GM23248 (cell line): Measurements from ENCODE around the gene VEGFD. TPM values are rescaled to one million over a fixed set of nuclear protein-coding genes. Genes with fewer than 3 reads are reported as not detected.

ENCODE experiments used
- DNase-seq: peaks from one replicate; pipeline ENCODE4 v3.0.0-alpha.2; 2015
- H2AFZ ChIP-seq: fragments of 200-600 bp; sonication (generic); 2 replicates; pipeline ENCODE4 v1.6.1; 2016; ENCODE audit warnings: antibody characterized with exemption
- H3F3A ChIP-seq: fragments of 200-600 bp; sonication (generic); 2 replicates; pipeline ENCODE4 v1.6.1; 2016; ENCODE audit warnings: mild to moderate bottlenecking, antibody characterized with exemption, mixed run types; ENCODE audit not compliant: insufficient read depth
- H3K27ac ChIP-seq: fragments of 200-600 bp; sonication (generic); 2 replicates; pipeline ENCODE4 v1.5.1; 2016; ENCODE audit warnings: mild to moderate bottlenecking
- H3K27me3 ChIP-seq: fragments of 200-600 bp; sonication (generic); replicated peaks from 2 replicates; pipeline ENCODE4 v1.6.1; 2016; ENCODE audit warnings: mild to moderate bottlenecking; ENCODE audit not compliant: insufficient read depth
- H3K36me3 ChIP-seq: fragments of 200-600 bp; sonication (generic); 2 replicates; pipeline ENCODE4 v1.6.1; 2016; ENCODE audit warnings: low read depth, mild to moderate bottlenecking
- H3K4me1 ChIP-seq: fragments of 200-600 bp; sonication (generic); 2 replicates; pipeline ENCODE4 v1.6.1; 2016; ENCODE audit warnings: mild to moderate bottlenecking; ENCODE audit not compliant: insufficient read depth
- H3K4me2 ChIP-seq: fragments of 200-600 bp; sonication (generic); one replicate; pipeline ENCODE4 v1.6.1; 2016; ENCODE audit warnings: mild to moderate bottlenecking; ENCODE audit not compliant: unreplicated experiment
- H3K4me3 ChIP-seq: fragments of 200-600 bp; sonication (generic); 2 replicates; pipeline ENCODE4 v1.5.1; 2016; ENCODE audit warnings: mild to moderate bottlenecking
- H3K79me2 ChIP-seq: fragments of 200-600 bp; sonication (generic); 2 replicates; pipeline ENCODE4 v1.6.1; 2016; ENCODE audit warnings: mild to moderate bottlenecking; ENCODE audit not compliant: insufficient read depth
- H3K9ac ChIP-seq: fragments of 200-600 bp; sonication (generic); 2 replicates; pipeline ENCODE4 v1.6.1; 2016; ENCODE audit warnings: mild to moderate bottlenecking
- H3K9me2 ChIP-seq: fragments of 200-600 bp; sonication (generic); 2 replicates; pipeline ENCODE4 v1.6.1; 2016; ENCODE audit warnings: mixed run types, mild to moderate bottlenecking, moderate library complexity; ENCODE audit not compliant: insufficient read depth
- H3K9me3 ChIP-seq: fragments of 200-600 bp; sonication (generic); one replicate; pipeline ENCODE4 v1.6.1; 2017; ENCODE audit warnings: low read depth
- H4K20me1 ChIP-seq: fragments of 200-600 bp; sonication (generic); 2 replicates; pipeline ENCODE4 v1.6.0; 2016; ENCODE audit not compliant: insufficient read depth
- EZH2 ChIP-seq: fragments of 200-600 bp; sonication (generic); IDR thresholded peaks from 2 replicates; pipeline ENCODE4 v1.6.1; 2018; ENCODE audit warnings: antibody characterized with exemption, mild to moderate bottlenecking; ENCODE audit not compliant: insufficient read depth, poor library complexity, severe bottlenecking
- EZH2phosphoT487 ChIP-seq: fragments of 200-600 bp; sonication (generic); IDR thresholded peaks from 2 replicates; pipeline ENCODE4 v1.6.1; 2018; ENCODE audit warnings: antibody characterized with exemption, moderate library complexity, mild to moderate bottlenecking, low read depth; ENCODE audit not compliant: insufficient read depth
- WGBS, 2 experiments: methylation state at CpG; one replicate each; pipeline ENCODE4 v1.1.6; 2015 to 2017; ENCODE audit warnings: low lambda C conversion rate in 2 of 2, low coverage in 1 of 2; ENCODE audit errors: missing lambda C conversion rate in 2 of 2; 5-methylcytosine and 5-hydroxymethylcytosine counted together
- in situ Hi-C: fragments of 300-500 bp; cut with MboI; formaldehyde crosslinking; loops from 2 replicates; pipeline ENCODE4 v1.15.0; 2020
- polyA plus RNA-seq: library from polyadenylated mRNA; unstranded; fragments of >200 nt; fragmentation: Nextera tagmentation; extraction: Ambion mirVana; gene quantifications from 2 replicates; pipeline ENCODE4 v1.2.1, GENCODE V29; 2016
- total RNA-seq: library from RNA; depleted of rRNA; stranded (reverse); fragments of >200 nt; shearing (Covaris generic); gene quantifications from 2 replicates; pipeline ENCODE4 v1.2.3, GENCODE V29; 2014

VEGFD gene
- total and polyA plus RNA-seq, 2 experiments from 2014 or later = not detected

DNA sequence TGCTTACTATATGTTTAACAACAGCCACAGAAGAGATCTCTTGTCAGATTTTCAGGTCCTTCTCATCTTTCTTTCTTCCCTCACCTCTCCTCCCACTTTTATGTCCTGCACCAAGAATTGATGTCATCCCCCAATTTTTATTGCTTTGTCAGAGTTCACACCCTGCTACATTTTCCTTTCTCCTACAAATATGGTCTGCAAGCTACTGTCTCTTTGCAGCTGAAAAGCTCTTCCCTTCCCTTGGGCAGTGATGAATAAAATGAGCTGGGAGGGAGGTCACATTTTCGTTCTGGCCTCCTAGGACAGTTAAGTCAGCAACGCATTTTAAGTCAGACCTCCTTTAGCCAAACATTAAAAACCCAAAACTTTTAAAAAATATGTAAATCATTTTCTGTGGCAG lies 26.7 kb upstream of the VEGFD start:
- H4K20me1 ChIP-seq = no peaks in the 10 kb centered on the region
- in situ Hi-C loops = no loop called here
- H3K4me3 ChIP-seq = no peak overlapping the region
- 75 to 85% methylated on average over 2 of the region's 2 CpGs for WGBS, 2 experiments
- no peaks in the 10 kb centered on the region for H3K9me2 ChIP-seq
- no peaks in the 10 kb centered on the region for H3K4me1 ChIP-seq
- H3K79me2 ChIP-seq = no peaks in the 10 kb centered on the region
- no peak overlapping the region for H3K9ac ChIP-seq
- no peaks in the 10 kb centered on the region for H3K9me3 ChIP-seq
- H3K27ac ChIP-seq = no peak overlapping the region
- DNase-seq = no peak
- no peaks in the 10 kb centered on the region for H3K27me3 ChIP-seq
- no peak overlapping the region for H2AFZ ChIP-seq
- TF ChIP-seq EZH2phosphoT487 (no peak), EZH2 (no peak)
- H3F3A ChIP-seq = no peaks in the 10 kb centered on the region
- H3K4me2 ChIP-seq = no peak overlapping the region
- no peaks in the 10 kb centered on the region for H3K36me3 ChIP-seq

DNA sequence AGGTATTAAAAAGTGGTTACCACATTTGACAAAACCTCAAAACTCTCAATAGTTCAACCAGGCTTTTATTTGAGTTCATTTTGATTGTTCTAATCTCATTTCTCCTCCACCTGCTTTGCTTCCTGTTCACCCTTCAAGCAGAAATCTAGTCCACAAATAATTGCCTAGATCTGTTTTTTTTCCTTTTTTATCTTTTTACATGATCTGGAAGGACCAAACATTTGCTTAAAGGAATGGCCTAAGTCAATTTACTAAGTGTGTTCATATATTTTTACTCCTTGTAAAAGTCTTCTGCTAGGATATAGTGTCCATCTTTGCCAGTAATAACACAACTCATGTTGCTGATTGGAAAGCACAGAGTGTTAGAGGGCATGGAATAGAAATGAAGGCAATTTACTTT lies 26.2 kb upstream of the VEGFD start:
- Histone ChIP-seq H2AFZ (no peak overlapping the region), H3K9me2 (no peaks in the 10 kb centered on the region), H4K20me1 (no peaks in the 10 kb centered on the region), H3K79me2 (no peaks in the 10 kb centered on the region), H3K9me3 (no peaks in the 10 kb centered on the region), H3K4me2 (no peak overlapping the region), H3K27ac (no peak overlapping the region), H3K36me3 (no peaks in the 10 kb centered on the region), H3K9ac (no peak overlapping the region), H3F3A (no peaks in the 10 kb centered on the region), H3K27me3 (no peaks in the 10 kb centered on the region), H3K4me1 (no peaks in the 10 kb centered on the region), H3K4me3 (no peak overlapping the region)
- DNase-seq = no peak
- TF ChIP-seq EZH2 = no peak
- no peak for TF ChIP-seq EZH2phosphoT487
- in situ Hi-C loops = no loop called here

DNA sequence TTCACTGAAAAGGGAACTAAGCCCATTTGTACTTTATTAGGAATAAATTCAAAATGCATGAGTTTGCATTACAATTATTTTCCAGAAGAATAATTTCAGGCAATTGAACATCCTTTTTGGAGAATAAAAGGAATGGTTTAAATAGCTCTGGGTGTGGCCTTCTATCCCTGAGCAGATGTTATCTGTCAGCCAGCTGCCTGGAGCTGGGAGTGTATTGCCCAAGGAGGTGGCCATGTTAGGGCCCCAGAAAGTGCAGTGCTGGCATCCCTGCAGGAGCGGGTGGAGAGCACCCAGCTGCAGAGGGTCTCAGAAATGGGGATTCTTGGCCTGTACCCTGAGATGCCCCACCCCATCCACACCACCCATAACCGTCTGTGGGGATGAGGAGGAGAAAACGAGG lies 21.6 kb upstream of the VEGFD start:
- Histone ChIP-seq H3K4me1 (peaks cover 8% of the 10 kb centered on the region), H3K9me2 (no peaks in the 10 kb centered on the region), H2AFZ (no peak overlapping the region), H4K20me1 (no peaks in the 10 kb centered on the region), H3K27me3 (no peaks in the 10 kb centered on the region), H3K4me2 (no peak overlapping the region), H3K36me3 (no peaks in the 10 kb centered on the region), H3K27ac (no peak overlapping the region), H3F3A (peaks cover 3% of the 10 kb centered on the region; the same call in 1 of the 2 replicates), H3K79me2 (no peaks in the 10 kb centered on the region), H3K9ac (no peak overlapping the region), H3K4me3 (no peak overlapping the region), H3K9me3 (no peaks in the 10 kb centered on the region)
- TF ChIP-seq EZH2 (no peak), EZH2phosphoT487 (no peak)
- WGBS, 2 experiments = 38 to 42% methylated on average over 2 to 3 of the region's 3 CpGs
- peak; percentile 12 for DNase-seq
- in situ Hi-C loops = no loop called here

DNA sequence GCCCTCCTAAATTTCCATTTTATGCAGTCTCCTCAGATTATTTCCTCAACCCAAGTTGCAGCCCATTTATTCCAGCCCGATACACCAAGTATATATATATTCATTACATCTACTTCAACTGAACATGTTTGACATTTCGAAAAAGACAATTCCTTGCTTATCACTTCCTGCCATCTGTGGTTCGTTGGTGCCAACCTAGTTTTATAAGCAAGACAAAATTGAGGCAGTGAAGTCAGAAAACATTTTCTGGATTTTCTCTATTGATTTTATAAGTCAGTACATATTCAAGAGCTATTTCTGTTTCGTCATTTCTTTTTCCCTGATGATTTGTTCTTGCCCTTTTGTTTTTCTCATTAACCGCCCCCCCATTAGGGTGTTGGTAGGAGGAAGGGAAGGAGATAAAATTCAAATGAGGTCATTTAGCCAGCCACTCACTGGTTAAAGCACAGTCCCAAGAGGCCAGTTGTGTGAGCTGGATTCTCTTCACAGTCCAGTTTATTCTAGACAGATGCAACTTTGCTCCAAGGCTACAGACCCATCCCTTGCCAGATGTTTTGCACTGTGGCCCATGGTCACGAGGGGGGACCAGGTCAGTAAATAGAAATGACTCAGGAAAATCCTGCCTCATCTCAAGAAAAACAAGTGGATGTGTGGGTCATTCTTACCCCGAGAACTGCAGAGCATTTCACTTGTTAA lies 20.3 kb upstream of the VEGFD start:
- in situ Hi-C loops = no loop called here
- no peaks in the 10 kb centered on the region for H3K36me3 ChIP-seq
- TF ChIP-seq EZH2 (no peak), EZH2phosphoT487 (no peak)
- peaks cover 3% of the 10 kb centered on the region; the same call in 1 of the 2 replicates for H3F3A ChIP-seq
- no peaks in the 10 kb centered on the region for H3K79me2 ChIP-seq
- 29 to 34% methylated on average over 7 of the region's 7 CpGs for WGBS, 2 experiments
- H4K20me1 ChIP-seq = no peaks in the 10 kb centered on the region
- no peak overlapping the region for H3K27ac ChIP-seq
- H3K4me2 ChIP-seq = no peak overlapping the region
- H3K9ac ChIP-seq = no peak overlapping the region
- no peaks in the 10 kb centered on the region for H3K9me2 ChIP-seq
- no peaks in the 10 kb centered on the region for H3K27me3 ChIP-seq
- no peak overlapping the region for H2AFZ ChIP-seq
- H3K4me1 ChIP-seq = peaks cover 8% of the 10 kb centered on the region
- H3K9me3 ChIP-seq = no peaks in the 10 kb centered on the region
- no peak overlapping the region for H3K4me3 ChIP-seq
- DNase-seq = peak; percentile 53

DNA sequence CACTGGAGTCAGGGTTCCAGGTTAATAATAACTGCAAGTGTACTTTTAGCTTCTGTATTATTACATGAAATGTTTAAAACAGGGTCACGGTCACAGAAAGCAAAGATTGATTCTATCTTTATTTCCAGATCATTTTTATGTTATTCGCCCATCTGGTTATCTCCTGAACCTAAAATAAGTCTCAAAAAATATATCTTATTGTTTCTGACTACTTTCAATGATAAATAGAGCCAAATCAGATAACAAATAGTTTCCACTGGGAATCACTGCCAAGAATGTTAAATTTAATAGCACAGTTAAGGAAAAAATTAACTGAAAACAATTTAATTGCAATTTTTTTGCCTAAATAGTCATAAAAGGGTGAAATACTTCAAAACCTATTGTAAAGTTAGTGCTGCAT lies 17.2 kb upstream of the VEGFD start:
- Histone ChIP-seq H3K4me3 (no peak overlapping the region), H4K20me1 (no peaks in the 10 kb centered on the region), H3F3A (peaks cover 3% of the 10 kb centered on the region; the same call in 1 of the 2 replicates), H3K9me2 (no peaks in the 10 kb centered on the region), H3K9ac (no peak overlapping the region), H2AFZ (no peak overlapping the region), H3K9me3 (no peaks in the 10 kb centered on the region), H3K36me3 (no peaks in the 10 kb centered on the region), H3K4me1 (peaks cover 8% of the 10 kb centered on the region), H3K27ac (no peak overlapping the region), H3K79me2 (no peaks in the 10 kb centered on the region), H3K4me2 (no peak overlapping the region), H3K27me3 (no peaks in the 10 kb centered on the region)
- in situ Hi-C loops = no loop called here
- 48 to 50% methylated on average over 2 of the region's 2 CpGs for WGBS, 2 experiments
- no peak for DNase-seq
- no peak for TF ChIP-seq EZH2
